Mammary epithelial cell (primary cell): ENCODE results near the gene SLX1B.
"Not testable (repeated sequence)": the region's sequence is repeated elsewhere in the genome, so short reads cannot be mapped to it uniquely, and the experiment has no call there.

Experiments
- EZH2 ChIP-seq: IDR thresholded peaks from 2 replicates; pipeline ENCODE4 v1.6.1; 2012; ENCODE audit warnings: low read length, inconsistent platforms, borderline replicate concordance
- TF ChIP-seq, protein P1 (sequence below), 2 donors: IDR thresholded peaks in 1 of 2; conservative IDR thresholded peaks in 1 of 2; 2 replicates each; pipeline ENCODE4 v1.5.1; 2011 to 2012; ENCODE audit warnings: inconsistent platforms in 2 of 2, low read length in 2 of 2, mild to moderate bottlenecking in 2 of 2, control low read depth in 1 of 2, low read depth in 1 of 2; ENCODE audit not compliant: insufficient read depth in 1 of 2; ENCODE audit errors: extremely low read depth in 1 of 2

DNA sequence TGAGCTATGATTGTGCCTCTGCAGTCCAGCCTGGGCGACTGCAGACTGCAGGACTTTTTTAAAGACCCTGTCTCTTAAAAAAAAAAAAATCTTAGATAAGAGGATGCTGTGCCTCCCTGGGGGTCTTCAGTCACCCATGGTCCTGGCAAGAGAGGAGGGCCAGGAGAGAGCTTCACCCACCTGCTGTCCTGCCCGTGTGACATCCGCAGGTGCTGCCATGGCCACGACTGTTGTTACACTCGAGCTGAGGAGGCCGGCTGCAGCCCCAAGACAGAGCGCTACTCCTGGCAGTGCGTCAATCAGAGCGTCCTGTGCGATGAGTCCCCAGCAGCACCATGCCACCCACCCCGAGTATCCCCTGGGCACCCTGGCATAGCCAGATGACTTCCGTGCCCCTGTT, 27.9 kb downstream of the SLX1B start:
- TF ChIP-seq, protein P1, sequence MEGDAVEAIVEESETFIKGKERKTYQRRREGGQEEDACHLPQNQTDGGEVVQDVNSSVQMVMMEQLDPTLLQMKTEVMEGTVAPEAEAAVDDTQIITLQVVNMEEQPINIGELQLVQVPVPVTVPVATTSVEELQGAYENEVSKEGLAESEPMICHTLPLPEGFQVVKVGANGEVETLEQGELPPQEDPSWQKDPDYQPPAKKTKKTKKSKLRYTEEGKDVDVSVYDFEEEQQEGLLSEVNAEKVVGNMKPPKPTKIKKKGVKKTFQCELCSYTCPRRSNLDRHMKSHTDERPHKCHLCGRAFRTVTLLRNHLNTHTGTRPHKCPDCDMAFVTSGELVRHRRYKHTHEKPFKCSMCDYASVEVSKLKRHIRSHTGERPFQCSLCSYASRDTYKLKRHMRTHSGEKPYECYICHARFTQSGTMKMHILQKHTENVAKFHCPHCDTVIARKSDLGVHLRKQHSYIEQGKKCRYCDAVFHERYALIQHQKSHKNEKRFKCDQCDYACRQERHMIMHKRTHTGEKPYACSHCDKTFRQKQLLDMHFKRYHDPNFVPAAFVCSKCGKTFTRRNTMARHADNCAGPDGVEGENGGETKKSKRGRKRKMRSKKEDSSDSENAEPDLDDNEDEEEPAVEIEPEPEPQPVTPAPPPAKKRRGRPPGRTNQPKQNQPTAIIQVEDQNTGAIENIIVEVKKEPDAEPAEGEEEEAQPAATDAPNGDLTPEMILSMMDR (conservative IDR thresholded peaks at IDR 0.05 in 1 of 2, IDR thresholded peaks at IDR 0.05 in 1 of 2; ENCODE audit: extremely low read depth in 1 of 2, insufficient read depth in 1 of 2, low read depth in 1 of 2, low read length in 2 of 2): not testable (repeated sequence)
- TF ChIP-seq EZH2: not testable (repeated sequence)
